ENCODE results near the gene FOLR2.
"Not testable (repeated sequence)": the region's sequence is repeated elsewhere in the genome, so short reads cannot be mapped to it uniquely, and the experiment has no call there.

The FOLR2 gene

GRCh38 chr11:72195518-72196270, 20.9 kb upstream of the FOLR2 start:
- DNase-seq (ENCODE audit: low read depth), result no peak
- no peak overlapping the region for H3K4me3 ChIP-seq (ENCODE audit: control insufficient read depth, low read depth, low read length)
- TF ChIP-seq CTCF (IDR thresholded peaks at IDR 0.05; ENCODE audit: control insufficient read depth, insufficient read depth, low read depth, low read length, missing control alignments), result no peak

- DNase-seq (ENCODE audit: low read depth); H3K4me3 ChIP-seq (ENCODE audit: control insufficient read depth, low read depth, low read length): not testable (repeated sequence)
These were observed 15.1 kb upstream of the FOLR2 start for GRCh38 chr11:72201445-72201844.

GRCh38 chr11:72202571-72202970, 14.0 kb upstream of the FOLR2 start:
- TF ChIP-seq CTCF (IDR thresholded peaks at IDR 0.05; ENCODE audit: control insufficient read depth, insufficient read depth, low read depth, low read length, missing control alignments), result no peak
- DNase-seq (ENCODE audit: low read depth), result no peak
- no peak overlapping the region for H3K4me3 ChIP-seq (ENCODE audit: control insufficient read depth, low read depth, low read length)

- no peak for TF ChIP-seq CTCF (IDR thresholded peaks at IDR 0.05; ENCODE audit: control insufficient read depth, insufficient read depth, low read depth, low read length, missing control alignments)
- no peak for DNase-seq (ENCODE audit: low read depth)
- H3K4me3 ChIP-seq (ENCODE audit: control insufficient read depth, low read depth, low read length), result no peak overlapping the region
These were observed 13.4 kb upstream of the FOLR2 start for GRCh38 chr11:72203163-72203562.

GRCh38 chr11:72204886-72205285, 11.7 kb upstream of the FOLR2 start:
- no peak overlapping the region for H3K4me3 ChIP-seq (ENCODE audit: control insufficient read depth, low read depth, low read length)
- no peak for TF ChIP-seq CTCF (IDR thresholded peaks at IDR 0.05; ENCODE audit: control insufficient read depth, insufficient read depth, low read depth, low read length, missing control alignments)
- DNase-seq (ENCODE audit: low read depth), result no peak

- H3K4me3 ChIP-seq (ENCODE audit: control insufficient read depth, low read depth, low read length), result not testable (repeated sequence)
These were observed 9.8 kb upstream of the FOLR2 start for GRCh38 chr11:72206794-72207193.

GRCh38 chr11:72208281-72208680, 8.3 kb upstream of the FOLR2 start:
- no peak for DNase-seq (ENCODE audit: low read depth)
- H3K4me3 ChIP-seq (ENCODE audit: control insufficient read depth, low read depth, low read length), result no peak overlapping the region
- no peak for TF ChIP-seq CTCF (IDR thresholded peaks at IDR 0.05; ENCODE audit: control insufficient read depth, insufficient read depth, low read depth, low read length, missing control alignments)

More at GRCh38 chr11:72206794-72207193, 9.8 kb upstream of the FOLR2 start:
- DNase-seq (ENCODE audit: low read depth), result not testable (repeated sequence)

GRCh38 chr11:72209101-72209500, 7.5 kb upstream of the FOLR2 start:
- H3K4me3 ChIP-seq (ENCODE audit: control insufficient read depth, low read depth, low read length), result no peak overlapping the region
- DNase-seq (ENCODE audit: low read depth), result no peak
- no peak for TF ChIP-seq CTCF (IDR thresholded peaks at IDR 0.05; ENCODE audit: control insufficient read depth, insufficient read depth, low read depth, low read length, missing control alignments)

Data from AG09309 (cell line).